ENCODE results near the gene RAMP1.
A peak's percentile ranks its signal among the peaks of the same experiment; 100 is the strongest.

RAMP1 gene

DNA sequence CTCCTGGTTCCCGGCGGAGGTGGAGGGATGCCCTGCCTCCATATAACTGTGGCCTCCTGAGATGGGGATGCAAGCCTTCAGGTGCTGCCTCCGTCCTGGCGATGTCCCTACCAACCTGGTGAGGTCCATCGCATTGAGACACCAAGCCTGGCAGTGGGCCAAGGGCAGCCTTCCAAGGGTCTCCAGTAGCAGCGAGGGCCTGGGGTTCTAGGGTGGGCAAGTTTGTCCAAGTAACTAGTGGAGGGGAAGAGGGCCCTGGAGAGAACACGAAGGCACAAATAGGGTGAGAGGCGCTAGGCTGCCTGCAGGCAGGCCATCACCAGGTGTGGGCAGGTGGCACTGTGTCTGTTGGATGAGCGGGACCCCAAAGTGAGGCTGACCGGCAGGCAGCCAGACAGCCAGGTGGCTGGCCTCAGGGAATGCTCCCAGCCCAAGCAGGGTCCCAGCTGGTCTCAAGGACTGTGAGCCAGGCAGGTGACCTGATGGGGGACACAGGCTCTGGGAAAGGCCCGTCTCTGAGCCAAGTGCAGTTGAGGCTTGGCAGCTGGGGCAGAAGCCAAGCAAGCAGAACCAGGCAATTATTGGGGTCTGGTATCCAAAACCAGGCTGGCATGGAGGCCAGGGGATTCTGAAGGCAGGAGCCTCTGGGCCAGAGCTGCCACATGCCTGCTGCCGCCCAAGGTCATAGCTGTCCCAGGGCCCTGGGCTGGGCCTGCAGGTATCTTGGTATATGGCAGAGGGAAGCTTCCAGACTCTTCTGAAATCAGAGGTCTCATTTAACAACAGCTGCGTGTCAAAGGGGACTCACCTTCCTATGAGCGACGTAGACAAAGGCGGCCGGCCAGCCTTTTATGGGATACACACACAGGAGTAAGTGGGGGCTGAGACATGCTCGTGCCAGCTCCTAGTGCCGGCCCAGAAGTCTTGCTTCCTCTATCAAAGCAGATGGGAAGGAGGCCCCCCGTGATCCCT is 23.4 kb downstream of the RAMP1 start:
- Histone ChIP-seq H3K27me3 (ENCODE audit: insufficient read depth, poor library complexity, severe bottlenecking) (no peaks in the 10 kb centered on the region), H3K36me3 (ENCODE audit: low read depth) (no peaks in the 10 kb centered on the region), H3K27ac (ENCODE audit: poor library complexity, severe bottlenecking) (no peak overlapping the region), H3K9me3 (ENCODE audit: severe bottlenecking) (no peaks in the 10 kb centered on the region), H3K4me1 (ENCODE audit: insufficient read depth, poor library complexity, severe bottlenecking) (peaks cover 10% of the 10 kb centered on the region), H3K4me3 (ENCODE audit: severe bottlenecking) (no peak overlapping the region)
- DNase-seq (ENCODE audit: low spot score) (no peak), ATAC-seq (ENCODE audit: low read depth) (no peak)
- TF ChIP-seq, protein P1, sequence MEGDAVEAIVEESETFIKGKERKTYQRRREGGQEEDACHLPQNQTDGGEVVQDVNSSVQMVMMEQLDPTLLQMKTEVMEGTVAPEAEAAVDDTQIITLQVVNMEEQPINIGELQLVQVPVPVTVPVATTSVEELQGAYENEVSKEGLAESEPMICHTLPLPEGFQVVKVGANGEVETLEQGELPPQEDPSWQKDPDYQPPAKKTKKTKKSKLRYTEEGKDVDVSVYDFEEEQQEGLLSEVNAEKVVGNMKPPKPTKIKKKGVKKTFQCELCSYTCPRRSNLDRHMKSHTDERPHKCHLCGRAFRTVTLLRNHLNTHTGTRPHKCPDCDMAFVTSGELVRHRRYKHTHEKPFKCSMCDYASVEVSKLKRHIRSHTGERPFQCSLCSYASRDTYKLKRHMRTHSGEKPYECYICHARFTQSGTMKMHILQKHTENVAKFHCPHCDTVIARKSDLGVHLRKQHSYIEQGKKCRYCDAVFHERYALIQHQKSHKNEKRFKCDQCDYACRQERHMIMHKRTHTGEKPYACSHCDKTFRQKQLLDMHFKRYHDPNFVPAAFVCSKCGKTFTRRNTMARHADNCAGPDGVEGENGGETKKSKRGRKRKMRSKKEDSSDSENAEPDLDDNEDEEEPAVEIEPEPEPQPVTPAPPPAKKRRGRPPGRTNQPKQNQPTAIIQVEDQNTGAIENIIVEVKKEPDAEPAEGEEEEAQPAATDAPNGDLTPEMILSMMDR (IDR thresholded peaks at IDR 0.05; ENCODE audit: poor library complexity, severe bottlenecking), result no peak

DNA sequence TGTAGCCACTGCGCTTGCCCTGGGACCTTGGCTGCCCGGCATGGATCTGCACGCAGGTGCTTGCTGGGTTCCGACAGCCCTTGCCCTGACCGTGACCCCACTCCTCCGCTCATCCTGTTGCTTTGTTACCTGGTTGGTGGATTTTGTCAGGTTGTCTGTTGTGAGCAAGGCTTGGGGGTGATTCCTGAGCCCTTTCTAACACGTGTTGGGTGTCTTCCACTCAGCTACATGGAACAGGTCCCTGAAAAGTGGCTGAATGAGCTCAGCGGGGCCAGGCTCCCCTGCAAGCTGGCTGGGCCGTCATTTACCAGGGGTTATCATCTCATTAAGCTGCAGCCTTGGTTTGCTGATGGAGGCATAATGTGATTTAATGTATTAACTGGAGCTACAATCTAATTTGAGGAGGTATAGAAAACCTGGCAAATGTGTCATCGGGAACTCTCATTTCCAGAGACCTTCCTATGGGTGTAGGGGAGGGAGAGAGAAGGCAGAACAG is 24.6 kb downstream of the RAMP1 start:
- ATAC-seq (ENCODE audit: low read depth) (no peak), DNase-seq (ENCODE audit: low spot score) (no peak)
- H3K36me3 ChIP-seq (ENCODE audit: low read depth), result no peaks in the 10 kb centered on the region
- H3K4me3 ChIP-seq (ENCODE audit: severe bottlenecking), result no peak overlapping the region
- no peak overlapping the region for H3K27ac ChIP-seq (ENCODE audit: poor library complexity, severe bottlenecking)
- H3K4me1 ChIP-seq (ENCODE audit: insufficient read depth, poor library complexity, severe bottlenecking), result peaks cover 11% of the 10 kb centered on the region
- no peaks in the 10 kb centered on the region for H3K9me3 ChIP-seq (ENCODE audit: severe bottlenecking)
- H3K27me3 ChIP-seq (ENCODE audit: insufficient read depth, poor library complexity, severe bottlenecking), result no peaks in the 10 kb centered on the region
- TF ChIP-seq, protein P1 (IDR thresholded peaks at IDR 0.05; ENCODE audit: poor library complexity, severe bottlenecking), result no peak

DNA sequence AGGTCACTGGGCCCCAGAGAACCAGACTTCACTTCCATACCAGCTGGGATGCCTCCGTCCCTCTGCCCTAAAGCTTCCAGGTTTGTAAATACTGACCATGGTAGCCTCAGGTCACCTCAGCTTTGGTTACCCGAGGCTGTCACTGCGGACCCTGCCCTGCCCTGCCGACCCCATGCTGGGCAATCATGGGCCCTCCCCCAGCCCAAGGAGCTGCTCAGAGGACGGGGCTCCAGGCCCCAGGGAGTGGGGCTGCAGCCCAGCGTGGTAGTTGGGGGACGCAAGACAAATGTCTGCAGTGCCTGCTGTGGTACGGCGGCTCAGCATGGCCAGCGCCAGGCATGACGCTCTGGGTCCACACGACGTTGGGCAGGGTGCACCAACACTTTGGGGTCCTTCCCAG is 25.3 kb downstream of the RAMP1 start:
- TF ChIP-seq, protein P1 (IDR thresholded peaks at IDR 0.05; ENCODE audit: poor library complexity, severe bottlenecking), result no peak
- H3K27ac ChIP-seq (ENCODE audit: poor library complexity, severe bottlenecking), result no peak overlapping the region
- H3K36me3 ChIP-seq (ENCODE audit: low read depth), result no peaks in the 10 kb centered on the region
- no peak overlapping the region for H3K4me3 ChIP-seq (ENCODE audit: severe bottlenecking)
- no peak for DNase-seq (ENCODE audit: low spot score)
- peaks cover 8% of the 10 kb centered on the region for H3K4me1 ChIP-seq (ENCODE audit: insufficient read depth, poor library complexity, severe bottlenecking)
- H3K9me3 ChIP-seq (ENCODE audit: severe bottlenecking), result no peaks in the 10 kb centered on the region
- no peaks in the 10 kb centered on the region for H3K27me3 ChIP-seq (ENCODE audit: insufficient read depth, poor library complexity, severe bottlenecking)
- no peak for ATAC-seq (ENCODE audit: low read depth)

DNA sequence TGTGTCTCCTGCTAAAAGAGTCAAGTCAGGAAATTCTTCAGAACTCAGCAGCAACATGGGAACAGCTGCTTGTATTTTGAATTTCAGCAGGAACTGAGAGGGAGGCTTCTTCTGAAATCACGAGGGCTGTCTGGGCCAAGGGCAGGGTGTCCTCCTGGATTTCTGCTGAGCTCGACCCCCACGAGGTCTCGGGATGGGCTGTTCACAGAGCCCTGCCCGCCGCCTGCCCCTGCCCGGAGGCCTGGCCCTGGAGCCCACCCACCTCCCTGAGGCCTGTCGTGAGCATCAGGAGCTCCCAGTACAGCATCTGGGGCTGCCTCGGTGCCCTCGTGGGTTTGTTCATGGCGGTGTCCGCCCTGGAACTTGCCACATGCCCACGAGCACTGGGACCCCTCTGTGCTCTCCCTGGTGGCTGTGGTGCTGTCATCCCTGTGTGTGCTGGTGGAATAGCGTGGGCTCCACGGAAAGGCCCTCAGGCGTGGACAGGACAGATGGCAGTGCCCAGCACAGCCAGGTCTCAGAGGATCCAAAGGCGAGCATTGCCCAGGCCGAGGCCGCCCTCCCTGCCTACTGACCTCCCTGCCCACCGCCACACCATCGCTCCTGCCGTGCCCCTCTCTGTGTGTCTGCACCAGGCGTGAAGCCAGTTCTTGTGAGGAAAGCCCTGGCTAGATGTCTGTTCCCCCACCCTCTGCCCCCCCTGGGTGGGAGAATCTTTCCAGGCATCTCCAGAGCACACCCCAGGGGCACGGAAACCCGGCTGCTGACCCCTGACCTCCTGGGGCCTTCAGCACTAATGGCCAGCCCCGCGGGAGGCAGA is 25.9 kb downstream of the RAMP1 start:
- DNase-seq (ENCODE audit: low spot score) (peak; percentile 47), ATAC-seq (ENCODE audit: low read depth) (no peak)
- no peaks in the 10 kb centered on the region for H3K9me3 ChIP-seq (ENCODE audit: severe bottlenecking)
- H3K27ac ChIP-seq (ENCODE audit: poor library complexity, severe bottlenecking), result no peak overlapping the region
- peaks cover 8% of the 10 kb centered on the region for H3K4me1 ChIP-seq (ENCODE audit: insufficient read depth, poor library complexity, severe bottlenecking)
- no peaks in the 10 kb centered on the region for H3K36me3 ChIP-seq (ENCODE audit: low read depth)
- TF ChIP-seq, protein P1 (IDR thresholded peaks at IDR 0.05; ENCODE audit: poor library complexity, severe bottlenecking), result no peak
- H3K4me3 ChIP-seq (ENCODE audit: severe bottlenecking), result no peak overlapping the region
- no peaks in the 10 kb centered on the region for H3K27me3 ChIP-seq (ENCODE audit: insufficient read depth, poor library complexity, severe bottlenecking)
